NCI-H1694 treated with DMSO at 0.1 percent for 48 hours (cell line): Measurements from ENCODE around the gene TMEM212.
"Not testable (repeated sequence)": the region's sequence is repeated elsewhere in the genome, so short reads cannot be mapped to it uniquely, and the experiment has no call there.

ENCODE experiments used
- DNase-seq: peaks from one replicate; lab custom pipeline; 2025; lab: John Stamatoyannopoulos, UW

The TMEM212 gene

DNA sequence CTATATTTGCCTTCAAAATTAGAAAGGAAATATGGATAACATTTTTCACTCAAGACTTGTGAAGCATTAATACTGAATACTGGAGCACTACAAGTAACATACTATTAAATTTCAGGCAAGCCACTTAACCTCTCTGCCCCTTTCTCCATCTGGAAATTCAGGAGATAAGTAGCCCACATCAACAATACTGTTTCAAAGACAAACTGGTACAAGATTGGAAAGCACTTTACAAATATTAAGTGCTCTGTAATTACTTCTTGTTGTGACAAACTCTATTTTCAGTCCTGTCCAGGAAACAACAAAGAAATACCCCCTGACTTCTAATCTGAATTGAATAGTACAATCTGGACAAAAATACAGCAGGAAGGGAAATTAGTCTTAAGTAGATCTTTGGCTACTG is 49.3 kb downstream of the TMEM212 start:
- no peak for DNase-seq

DNA sequence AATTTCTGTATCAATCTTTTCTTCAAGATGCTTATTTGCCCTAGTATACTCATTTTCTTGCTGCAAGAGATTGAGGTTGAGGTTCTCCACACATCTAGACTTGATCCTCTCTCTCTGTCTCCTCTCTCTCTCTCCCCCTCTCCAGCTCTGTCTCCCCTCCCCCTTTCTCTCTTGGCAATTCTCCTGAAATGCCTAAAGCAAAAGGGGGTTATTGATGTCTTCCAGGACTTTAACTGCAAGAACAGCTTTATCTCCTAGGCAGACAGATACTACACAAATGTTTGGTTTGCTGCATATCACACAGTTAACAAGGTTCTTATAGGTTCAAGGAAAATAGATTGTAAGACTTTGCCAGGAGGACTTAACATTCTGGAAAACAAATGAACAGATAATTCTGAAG is 52.1 kb downstream of the TMEM212 start:
- no peak for DNase-seq

DNA sequence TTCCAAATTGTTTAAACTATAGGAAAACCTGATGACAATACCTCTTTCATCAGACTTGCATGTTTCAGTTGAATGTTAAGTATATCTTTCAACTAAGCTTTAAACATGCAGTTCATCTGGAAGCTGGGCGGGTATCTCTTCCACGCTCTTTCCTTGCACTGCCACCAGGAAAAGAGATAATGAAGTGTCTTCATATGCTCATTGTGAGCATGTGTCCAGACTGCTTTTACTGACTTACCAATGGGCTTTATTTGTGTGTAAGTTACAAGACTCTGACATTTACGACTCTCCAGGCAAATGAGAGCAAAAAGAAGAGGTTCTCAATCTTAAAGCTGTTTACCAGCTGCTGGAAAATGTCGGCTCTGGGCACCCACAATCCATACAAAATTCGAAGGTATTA is 52.8 kb downstream of the TMEM212 start:
- DNase-seq = no peak

DNA sequence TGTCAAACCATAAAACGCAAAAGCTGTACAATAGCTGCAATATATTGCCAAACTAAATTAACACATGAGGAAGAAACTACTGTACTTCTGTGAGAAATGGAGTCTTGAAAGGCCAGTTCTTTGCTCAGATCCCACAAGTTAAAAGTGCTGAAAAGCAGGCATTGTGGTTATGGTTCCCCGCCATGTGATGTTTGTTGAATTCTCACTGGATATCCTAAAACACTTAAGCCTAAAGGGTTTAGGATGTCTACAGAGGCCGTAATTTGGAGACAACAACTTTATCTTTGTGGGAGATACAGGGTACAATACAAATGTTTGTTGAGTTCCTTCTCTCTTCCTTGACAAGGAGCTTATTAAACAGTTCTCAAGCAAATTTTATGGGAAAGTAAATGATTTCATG is 53.2 kb downstream of the TMEM212 start:
- no peak for DNase-seq

DNA sequence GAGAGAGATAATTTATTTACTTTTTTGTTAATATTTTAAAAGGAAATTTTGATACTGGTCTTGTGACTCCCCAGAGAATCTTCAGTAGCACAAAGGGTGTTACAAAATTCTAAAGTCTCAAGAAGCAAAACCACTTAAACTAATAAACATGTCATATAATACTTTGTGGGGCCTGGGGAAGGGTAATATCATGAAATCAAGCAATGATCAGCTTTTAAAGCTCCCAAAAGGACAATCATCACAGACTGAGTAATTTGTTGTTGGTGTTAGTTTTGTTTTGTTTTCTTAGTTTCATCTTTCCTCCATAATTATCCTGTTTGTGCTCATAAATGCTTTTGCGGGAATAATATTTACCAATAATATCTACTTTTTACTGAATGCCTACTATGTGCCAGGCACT is 55.0 kb downstream of the TMEM212 start:
- no peak for DNase-seq

DNA sequence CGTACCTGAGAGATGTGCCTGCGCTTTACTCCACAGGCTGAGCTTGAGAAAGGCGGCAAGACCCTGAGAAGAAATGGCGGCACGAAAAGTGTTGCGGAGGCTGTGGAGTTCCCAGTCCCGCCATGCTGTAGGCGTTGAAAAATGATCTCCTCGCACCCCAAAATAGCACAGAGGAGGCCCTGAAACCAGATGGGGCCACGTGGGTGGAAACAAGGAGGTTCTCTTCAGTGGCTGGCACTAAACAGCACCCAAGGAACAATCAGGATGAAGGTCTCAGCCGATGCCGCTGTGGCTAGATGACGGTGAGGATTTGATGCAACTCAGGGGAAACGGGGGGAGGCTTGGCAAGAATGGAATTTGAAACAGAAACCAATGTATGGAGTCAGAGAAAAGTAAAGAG is 57.3 kb downstream of the TMEM212 start:
- DNase-seq = no peak

DNA sequence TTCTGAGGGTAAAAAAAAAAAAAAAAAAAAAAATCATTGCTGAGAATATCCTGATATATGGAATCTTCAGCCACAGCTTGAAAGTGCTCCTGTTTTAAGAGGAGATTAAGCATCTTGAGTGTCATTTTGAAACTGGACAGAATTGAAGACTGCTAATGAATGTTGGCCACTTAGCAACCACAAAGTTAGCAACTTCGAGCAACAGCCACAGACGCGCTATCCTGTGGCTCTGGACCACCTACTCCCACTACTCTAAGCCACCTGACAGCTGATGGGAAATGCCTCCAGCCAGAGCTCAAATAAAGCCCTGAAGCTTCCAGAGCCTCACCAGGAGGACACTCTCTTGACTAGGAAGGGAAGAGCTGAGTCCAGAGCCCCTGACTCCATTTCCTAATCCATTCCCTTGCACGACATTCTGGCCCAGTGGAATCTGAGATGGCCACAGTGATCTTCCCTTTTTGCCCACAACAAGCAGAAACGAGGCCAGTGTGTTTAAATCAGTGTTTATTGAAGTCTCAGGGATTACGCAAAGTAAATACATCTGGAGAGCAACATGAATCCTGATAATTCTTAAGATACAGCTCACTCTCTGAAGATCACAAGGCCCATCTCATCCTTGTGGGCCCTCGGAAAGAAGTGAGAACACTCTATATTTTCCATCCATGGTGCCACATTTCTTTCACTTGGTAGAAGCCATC is 58.6 kb downstream of the TMEM212 start:
- no peak for DNase-seq

DNA sequence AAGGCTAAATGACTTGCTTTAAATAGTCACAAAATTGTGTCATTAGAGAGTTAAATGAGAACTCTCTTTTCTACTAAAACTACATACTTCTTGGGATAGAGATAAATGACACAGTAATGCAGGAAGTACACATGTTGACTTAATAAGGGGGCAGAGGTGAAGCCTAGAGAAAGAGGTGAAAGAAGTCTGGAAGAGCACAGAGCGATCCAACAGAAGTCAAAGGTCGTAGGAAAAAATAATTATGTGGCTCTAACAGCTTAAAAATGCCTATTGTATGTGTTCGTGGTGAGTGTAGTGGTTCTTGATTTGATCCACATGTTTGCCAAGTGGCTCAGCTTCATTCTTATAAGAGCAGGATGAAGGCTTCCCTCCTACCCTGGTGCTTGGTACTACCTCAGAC is 61.7 kb downstream of the TMEM212 start:
- DNase-seq = no peak

DNA sequence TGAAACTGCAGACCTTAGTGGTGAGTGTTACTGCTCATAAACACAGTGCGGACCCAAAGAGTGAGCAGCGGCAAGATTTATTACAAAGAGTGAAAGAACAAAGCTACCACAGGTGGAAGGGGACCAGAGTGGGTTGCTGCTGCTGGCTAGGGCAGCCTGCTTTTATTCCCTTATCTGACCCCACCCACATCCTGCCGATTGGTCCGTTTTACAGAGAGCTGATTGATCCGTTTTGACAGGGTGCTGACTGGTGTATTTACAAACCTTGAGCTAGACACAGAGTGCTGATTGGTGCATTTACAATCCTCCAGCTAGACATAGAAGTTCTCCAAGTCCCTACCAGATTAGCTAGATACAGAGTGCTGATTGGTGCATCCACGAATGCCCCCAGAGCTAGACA is 63.4 kb downstream of the TMEM212 start:
- DNase-seq = not testable (repeated sequence)

DNA sequence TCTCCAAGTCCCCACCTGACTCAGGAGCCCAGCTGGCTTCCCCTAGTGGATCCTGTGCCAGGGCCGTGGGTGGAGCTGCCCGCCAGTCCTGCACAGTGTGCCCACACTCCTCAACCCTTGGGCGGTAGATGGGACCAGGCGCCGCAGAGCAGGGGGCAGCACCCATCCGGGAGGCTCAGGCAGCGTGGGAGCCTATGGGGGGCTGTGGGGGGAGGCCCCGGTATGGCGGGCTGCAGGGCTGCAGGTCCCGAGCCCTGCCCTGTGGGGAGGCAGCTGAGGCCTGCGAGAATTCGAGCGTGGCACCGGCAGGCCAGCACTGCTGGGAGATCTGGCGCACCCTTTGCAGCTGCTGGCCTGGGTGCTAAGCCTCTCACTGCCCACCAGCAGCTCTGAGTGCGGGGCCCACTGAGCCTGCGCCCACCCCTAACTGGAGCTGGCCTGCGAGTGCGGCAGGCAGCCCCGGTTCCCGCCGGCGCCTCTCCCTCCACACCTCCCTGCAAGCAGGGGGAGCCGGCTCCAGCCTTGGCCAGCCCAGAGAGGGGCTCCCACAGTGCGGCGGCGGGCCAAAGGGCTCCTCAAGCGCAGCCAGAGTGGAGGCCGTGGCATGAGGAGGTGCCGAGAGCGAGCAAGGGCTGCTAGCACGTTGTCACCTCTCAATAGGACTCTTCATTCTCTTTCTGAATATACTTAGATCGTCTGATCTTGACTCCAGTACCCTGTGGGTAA is 64.0 kb downstream of the TMEM212 start:
- DNase-seq = no peak

DNA sequence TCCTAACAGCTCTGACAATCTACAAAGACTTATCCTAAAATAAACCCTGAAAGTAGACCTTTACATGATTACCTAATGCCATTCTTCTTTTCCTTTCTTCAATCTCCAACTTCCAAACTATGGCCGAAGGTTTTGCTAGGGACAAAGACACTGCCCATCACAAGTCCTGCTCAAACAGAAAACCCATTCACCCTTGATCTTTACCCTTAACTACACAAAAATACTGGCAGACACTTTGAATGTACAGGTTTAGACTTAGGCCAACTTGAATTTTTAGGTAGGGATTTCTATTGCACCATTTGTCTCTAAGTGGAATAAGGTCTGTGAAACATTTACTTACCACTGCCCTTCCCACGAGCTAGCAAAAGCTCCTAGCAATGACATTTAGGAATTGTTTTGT is 64.6 kb downstream of the TMEM212 start:
- DNase-seq = no peak

DNA sequence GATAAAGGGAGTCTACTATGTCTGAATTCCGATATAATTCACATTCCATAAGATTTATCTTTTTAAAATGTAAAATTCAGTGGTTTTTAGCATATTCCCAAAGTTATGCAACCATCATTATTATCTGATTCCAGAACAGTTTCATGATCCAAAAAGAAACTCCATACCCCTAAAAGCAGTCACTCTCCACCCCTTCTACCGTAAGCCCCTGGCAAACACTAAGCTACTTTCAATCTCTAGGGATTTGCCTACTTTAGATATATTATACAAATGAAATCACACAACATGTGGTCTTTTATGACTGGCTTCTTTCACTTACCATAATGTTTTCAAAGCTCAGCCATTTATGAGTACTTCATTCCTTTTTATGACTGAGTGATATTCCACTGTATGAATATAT is 65.6 kb downstream of the TMEM212 start:
- DNase-seq = no peak
